GM19452 (cell line): ENCODE results near the gene LTBP4.
A peak's percentile ranks its signal among the peaks of the same experiment; 100 is the strongest.

ENCODE experiments used
- ATAC-seq: cut with Tn5 transposase; IDR thresholded peaks from one replicate; pipeline ENCODE4 v1.9.1; 2021; ENCODE audit not compliant: unreplicated experiment

Gene LTBP4

DNA sequence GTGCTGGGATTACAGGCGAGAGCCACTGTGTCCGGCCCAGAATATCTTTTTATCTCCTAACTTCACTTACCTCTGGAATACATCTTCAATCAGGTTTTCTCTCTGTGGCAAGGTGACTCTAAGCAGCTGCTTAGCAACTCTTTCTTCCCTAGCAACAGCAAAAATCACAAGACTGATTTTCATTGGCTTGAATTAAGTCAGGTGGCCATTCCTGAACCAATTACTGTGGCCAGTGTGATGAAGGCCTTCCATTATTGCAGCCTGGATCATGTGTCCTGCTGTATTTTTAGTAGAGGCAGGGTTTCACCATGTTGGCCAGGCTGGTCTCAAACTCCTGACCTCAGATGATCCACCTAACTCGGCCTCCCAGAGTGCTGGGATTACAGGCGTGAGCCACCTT, 9.0 kb upstream of the LTBP4 start:
- ATAC-seq, result no peak

DNA sequence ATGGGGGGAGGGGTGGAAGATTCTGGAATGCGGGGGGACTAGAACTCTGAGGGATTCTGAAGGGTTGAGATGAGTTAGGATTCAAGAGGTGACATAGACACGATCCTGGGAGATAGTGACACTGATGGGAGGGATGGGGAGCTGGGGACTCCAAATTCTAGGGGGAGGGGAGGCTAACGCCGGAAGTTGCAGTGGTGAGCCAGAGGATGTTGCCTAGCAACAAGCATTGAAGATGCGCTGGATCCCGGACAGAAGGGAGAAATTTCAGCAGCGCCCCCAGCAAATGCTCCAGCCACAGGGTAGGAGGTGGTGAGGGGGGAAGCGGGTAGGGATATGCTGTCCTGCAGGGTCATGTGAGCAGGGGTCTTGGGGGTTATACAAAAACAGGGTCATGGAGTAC, 6.9 kb upstream of the LTBP4 start:
- ATAC-seq, result no peak

DNA sequence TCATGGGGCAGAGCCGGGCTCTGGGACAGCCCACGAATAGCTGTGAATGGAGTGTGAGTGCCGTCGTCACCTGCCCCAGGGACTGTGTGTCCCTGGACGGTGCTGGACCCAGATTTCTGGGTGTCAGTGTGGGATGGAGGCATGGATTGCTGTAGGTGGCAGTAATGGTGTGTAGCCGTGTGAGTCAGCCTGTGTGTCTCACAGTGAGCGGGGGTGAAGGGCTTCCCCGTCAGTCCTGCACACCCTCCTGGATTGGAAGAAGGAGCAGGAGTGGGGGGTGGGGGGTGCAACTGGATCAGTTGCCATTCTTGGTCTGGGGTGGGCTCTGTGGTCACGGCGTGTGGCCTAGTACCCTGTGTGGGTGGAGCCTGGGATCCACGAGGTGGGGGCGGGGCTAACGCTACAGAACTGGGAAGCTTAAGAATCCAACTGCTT, 6.5 kb upstream of the LTBP4 start:
- ATAC-seq, result no peak

DNA sequence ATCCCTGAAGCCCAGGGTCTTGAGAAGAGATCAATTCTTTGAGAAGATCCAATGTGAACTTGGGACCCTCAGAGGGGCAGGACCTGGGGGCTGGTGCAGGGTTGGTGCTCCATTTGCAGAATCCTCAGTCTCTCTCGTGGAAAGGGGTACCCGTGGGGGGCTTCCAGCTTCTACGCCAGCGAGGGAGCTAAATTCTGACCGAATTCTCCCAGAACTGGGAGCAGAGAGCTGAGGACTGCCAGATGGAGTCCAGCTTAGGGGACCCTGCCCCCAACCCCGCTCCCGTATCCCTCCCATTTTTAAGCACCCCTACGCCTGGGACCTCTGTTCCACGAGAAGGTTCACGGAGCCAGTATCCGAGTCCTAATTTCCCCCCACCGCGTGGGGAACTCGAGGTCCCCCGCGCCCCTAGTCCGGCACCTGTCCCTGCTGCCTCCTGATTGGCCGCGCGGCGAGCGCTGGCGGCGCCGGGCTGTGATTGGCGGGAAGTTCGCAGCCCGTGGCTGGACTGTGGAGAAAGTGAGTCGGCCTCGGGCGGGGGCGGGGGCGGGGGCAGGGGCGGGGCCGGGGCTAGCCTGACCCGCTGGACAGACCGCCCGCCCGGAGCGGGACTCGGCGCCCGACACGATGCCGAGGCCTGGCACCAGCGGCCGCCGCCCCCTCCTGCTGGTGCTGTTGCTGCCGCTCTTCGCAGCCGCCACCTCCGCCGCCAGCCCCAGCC, 4.4 kb upstream of the LTBP4 start:
- ATAC-seq, result no peak

DNA sequence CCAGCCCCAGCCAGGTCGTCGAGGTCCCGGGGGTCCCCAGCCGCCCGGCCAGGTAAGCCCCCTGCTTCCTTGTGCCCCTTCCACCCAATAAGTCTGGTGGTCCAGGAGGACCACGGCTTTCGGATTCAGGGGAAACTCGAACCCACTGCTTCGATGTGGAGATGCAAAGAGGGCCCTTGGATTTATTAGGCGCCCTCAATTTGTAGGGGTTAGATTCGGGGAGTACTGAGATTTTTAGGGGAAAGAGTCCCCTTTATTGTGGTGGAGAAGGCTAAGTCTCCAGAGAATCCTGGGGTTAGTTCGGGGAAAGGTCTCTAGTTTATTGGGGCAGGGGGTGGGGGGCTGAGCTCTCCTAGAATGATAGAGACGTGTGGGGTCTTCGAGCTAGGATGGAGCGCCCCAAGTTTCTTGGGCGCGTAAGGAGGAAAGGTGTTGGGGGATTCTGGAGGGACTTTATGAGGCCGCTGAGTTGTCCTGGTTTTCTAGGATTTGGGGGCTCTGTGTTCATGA, 3.8 kb upstream of the LTBP4 start:
- ATAC-seq, result no peak

DNA sequence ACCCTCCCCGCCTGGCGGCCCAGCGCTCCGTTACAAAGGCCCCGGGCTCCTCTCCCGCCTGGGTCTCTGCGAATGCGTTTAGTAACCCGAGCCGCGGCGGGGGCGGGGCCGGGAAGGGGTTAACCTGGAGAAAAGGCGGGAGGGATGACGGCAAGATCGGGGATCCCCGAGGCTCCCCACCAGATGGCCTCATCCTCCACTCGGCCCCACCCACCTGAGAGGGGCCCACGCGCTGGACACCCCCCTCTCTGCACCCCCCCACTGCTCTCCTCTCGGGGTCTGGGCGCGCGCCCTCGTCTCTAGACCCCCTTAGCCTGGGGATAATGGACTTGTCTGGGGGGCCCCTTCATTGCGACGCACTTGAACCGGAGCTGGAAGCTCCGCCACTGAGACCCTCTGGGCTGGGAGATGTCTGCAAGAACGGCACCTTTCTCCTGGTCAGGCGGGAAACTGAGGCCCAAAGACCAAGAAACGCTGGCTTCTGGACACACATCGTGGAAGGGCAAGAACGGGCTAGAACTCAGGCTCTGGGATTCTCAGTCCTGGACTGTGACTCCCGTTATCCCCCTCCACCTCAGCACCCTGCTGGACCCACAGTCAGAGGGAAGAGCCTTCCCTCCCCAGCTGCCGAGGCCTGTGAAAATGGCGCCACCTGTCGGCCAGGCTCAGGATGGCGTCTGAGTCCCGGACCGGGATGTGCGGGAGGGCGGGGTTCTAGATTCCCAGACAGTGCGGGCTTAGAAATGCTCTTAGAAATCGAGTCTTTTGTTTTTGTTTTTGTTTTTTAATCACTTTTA, 2.9 kb upstream of the LTBP4 start:
- no peak for ATAC-seq

DNA sequence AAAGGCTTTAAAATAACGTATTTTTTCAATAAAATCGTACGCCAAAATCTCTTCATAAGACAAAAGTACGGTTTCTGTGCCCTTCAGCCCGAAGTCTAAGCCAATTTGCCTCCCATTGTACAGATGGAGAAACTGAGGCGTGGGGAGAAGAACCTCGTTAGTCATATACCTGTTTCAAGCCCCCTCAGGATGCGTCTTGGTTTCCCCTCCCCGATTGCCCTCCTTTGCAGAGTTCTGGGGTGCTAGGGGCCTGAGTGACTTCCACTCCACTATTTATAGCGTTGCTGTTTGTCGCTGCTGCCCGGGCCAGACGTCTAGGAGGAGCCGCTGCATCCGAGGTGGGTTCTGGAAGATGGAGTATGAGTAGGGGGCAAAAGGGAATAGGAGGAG, 2.3 kb upstream of the LTBP4 start:
- ATAC-seq, result no peak

DNA sequence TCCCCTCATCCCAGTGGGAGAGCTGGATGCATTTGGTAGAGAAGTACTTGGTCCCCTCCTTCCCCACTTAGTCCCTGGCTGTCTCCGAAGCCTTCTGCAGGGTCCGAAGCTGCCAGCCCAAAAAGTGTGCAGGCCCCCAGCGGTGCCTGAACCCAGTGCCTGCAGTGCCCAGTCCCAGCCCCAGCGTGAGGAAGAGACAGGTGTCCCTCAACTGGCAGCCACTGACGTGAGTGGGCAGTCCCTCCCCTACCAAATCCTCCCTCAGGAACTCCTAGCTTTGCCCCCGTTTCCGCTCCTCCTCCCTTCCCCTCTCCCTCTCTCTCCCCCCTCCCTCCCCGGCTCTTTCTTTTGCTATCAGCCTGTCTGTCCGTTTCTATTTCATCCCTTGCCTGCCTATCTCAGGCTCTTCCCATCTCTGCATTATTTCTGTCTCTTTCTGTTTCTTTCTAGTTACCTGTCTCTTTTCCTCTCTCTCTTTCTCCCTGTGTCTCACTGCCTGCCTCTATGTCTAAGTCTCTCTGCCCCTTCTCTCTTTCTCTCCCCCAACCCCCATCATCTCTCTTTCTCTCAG, 1.8 kb upstream of the LTBP4 start:
- no peak for ATAC-seq

DNA sequence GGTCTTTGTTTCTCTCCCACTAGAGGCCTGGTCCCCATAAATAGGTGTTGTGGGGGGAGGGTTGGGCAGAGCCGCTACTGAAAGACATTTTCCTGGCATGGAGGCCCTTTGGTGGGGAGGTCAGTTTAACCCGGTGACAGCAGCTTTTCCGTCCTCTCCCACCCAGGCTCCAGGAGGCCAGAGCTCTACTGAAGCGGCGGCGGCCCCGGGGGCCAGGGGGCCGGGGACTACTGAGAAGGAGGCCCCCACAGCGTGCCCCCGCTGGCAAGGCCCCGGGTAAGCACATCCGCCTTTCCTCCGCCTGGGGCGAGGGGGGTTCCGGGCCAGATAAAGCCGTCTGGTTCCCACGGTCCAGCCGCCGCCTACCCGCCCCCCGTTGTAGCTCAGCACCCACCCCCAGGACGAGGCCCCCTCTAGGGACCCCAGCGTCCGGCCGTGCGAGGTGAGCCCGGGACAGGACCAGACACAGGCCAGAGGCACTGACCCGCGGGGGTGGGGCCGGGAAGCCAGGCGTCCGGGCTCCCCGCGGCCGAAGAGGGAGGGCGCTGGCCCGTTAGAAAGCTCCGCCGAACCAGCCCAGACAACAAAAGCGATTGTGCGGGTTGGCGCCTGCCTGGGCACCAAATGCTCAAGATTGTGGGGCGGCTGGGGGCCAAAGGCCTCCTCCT, 1.1 kb upstream of the LTBP4 start:
- no peak for ATAC-seq

DNA sequence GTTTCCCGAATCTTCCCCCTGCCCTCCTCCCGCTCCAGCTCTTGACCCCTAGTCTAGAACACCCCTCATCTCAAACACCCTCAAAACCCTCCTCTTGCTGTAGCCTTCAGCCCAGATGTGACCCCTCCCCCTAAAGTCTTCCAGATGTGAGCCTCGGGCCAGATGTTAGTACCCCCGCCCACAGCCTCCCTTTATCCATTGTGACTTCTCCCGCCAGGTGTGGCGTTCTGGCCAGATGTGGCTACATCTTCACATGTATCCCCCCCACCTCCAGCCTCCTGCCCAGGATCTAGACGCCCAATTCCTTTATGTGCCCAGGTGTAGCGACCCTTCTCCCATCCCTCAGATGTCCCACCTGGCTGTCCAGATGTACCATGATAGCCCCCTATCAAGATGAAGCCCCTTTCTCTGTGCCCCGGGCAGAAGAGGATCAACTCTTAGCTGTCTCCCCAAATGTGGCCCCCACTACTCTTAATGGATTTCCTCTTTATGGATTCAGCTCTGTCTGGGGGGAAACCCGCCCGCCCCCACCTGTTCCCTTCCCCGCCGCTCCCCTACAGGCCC, 517 bp upstream of the LTBP4 start:
- ATAC-seq, result no peak

DNA sequence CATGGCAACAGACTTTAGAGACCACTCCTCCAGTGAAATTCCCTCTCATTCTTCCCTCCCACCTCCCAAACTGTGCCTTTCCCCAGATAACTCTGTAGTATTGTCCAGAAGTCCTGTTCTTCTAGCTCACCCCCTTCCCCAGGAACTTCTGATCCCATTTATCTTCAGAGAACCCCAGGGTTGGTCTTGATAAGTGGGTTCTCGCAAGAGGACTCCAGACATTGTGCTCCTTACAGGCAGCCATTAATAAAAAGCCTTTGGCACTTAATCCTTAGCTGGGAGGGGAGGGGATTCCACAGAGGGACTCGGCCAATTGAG, 1.9 kb downstream of the LTBP4 start:
- ATAC-seq, result no peak

DNA sequence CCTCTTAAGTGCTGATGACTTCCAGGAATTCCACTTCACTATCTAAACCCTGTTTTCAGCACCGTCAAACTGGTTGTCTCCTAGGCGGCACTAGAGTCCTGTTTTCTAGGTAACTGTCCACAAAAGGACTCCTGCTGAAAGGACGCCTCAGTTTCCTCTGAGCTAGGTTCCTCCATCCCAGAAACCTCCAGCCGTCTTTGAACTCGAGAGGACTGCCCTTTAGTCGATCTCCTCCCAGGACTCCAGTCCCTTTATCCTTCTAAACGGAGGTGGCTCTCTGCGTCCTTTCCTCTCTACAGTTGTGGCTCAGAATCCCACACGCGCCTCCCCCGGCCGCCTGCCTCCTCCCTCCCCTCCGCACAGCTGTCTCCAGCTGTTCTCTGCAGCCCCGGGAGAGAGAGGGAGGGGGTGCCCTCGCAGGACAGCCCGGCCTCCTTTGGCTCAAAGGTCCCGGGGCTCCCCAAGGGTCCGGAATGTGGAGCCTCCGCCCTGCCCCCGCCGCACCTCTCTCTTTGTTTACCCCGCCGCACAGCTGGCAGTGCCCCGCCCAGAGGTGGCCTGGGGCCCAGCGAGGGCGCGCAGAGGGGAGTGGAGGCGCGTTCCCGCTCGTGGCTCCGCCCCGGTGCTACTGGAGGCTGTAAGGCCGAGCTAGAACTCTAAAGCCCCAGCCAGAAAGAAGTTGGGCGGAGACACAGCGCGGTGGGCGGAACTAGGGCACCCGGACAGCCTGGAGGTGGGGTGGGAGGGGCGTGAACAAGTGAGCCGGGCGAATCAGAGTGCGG, 2.4 kb downstream of the LTBP4 start:
- peak; percentile 78 for ATAC-seq

DNA sequence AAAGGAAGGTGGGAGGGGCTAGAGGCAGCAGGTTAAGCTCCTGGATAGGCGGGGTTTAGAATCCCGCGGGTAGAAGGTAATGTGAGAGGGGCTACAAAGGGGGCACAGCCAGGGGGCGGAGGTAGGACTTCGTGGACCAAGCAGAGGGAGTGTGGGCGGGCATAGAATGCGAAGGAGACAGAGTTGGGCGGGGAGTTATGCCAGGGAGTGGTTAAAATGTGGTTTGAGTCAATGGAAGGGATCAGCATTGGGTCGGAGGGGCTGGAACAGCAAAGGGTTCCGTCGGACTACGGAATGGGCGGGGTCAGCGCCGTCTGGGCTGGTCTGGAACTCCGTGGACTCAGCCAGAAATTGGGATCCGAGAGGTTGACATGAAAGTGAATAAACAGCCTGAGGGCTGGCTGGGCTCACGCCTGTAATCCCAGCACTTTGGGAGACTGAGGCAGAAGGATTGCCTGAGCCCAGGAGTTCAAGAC, 3.0 kb downstream of the LTBP4 start:
- no peak for ATAC-seq

DNA sequence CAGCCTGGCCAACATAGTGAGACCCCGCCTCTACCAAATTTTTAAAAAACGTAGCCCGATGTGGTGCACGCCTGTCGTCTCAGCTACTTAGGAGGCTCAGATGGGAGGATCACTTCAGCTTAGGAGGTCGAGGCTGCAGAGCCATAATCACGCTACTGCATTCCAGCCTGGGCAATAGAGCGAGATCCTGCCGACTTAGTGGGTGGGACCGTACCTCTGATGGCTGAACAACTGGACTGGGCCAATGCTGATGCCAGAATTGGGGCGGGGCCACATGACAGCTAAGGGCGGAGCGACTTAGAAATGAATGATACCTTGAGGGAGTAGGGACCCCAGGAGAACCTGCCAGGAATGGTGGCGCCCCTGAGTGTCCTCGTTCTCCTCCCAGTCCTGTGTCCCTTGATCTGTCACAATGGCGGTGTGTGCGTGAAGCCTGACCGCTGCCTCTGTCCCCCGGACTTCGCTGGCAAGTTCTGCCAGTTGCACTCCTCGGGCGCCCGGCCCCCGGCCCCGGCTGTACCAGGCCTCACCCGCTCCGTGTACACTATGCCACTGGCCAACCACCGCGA, 3.6 kb downstream of the LTBP4 start:
- no peak for ATAC-seq

DNA sequence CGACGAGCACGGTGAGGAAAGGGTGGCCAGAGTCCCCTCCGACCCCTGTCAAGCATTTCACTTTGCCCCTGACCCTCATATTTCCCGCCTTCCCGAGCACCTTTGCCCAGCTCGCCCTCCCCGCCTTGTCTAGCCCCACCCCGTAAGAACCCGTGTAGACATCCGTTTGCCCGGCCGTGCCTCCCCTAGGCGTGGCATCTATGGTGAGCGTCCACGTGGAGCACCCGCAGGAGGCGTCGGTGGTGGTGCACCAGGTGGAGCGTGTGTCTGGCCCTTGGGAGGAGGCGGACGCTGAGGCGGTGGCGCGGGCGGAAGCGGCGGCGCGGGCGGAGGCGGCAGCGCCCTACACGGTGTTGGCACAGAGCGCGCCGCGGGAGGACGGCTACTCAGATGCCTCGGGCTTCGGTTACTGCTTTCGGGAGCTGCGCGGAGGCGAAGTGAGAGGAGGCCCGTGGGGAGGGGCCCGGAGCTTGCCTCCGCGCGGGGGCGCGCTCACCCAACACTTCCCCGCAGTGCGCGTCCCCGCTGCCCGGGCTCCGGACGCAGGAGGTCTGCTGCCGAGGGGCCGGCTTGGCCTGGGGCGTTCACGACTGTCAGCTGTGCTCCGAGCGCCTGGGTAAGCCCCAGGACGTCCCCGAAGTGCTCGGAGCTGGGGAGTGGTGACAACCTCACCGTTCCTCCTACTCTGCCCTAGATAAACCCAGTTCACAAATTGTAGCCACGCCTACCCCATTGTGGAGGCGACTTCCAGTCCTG, 4.2 kb downstream of the LTBP4 start:
- ATAC-seq, result no peak

DNA sequence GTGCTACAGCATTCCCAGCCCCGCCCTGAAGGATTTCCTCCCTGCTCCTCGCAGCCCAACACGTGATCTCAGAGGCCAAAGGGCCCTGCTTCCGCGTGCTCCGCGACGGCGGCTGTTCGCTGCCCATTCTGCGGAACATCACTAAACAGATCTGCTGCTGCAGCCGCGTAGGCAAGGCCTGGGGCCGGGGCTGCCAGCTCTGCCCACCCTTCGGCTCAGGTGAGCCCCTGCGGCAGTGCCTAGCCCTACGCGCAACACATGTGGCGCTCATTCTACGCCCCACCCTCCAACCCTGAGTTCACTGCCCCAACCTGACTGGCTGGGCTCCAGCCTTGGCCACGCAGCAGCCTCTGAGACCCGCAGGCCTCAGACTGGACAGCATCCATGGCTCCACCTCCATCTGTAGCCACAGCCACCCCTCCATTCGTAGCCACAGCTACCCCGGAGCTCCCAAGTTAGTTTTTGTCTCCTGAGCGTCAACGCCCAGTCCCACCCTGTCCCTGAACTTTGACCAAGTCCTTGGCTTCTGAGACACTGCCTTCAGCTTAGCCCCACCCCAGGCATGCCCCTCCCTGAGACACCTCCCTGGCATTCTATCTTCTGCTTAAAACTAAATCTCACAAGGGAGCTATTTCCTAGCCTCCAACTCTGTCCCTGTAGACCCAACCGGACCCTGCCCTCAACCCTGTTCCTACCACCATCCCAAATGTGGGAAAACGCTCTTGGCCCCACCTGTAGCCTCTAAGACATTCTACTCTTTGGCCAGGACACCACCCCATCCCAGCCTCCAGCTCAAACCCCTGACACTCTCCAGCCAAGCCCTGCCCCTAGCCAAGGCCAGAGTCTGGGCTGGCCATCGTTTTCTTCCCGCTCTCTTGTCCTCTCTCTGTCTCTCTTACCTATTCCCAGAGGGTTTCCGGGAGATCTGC, 6.4 kb downstream of the LTBP4 start:
- no peak for ATAC-seq

DNA sequence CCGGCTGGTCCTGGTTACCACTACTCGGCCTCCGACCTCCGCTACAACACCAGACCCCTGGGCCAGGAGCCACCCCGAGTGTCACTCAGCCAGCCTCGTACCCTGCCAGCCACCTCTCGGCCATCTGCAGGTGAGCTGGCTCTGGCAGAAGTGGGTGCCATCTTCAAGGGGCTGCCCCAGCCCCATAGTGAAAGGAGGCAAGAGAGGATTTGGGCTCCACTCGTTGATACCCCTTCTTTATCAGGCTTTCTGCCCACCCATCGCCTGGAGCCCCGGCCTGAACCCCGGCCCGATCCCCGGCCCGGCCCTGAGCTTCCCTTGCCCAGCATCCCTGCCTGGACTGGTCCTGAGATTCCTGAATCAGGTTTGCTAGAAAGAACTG, 7.1 kb downstream of the LTBP4 start:
- no peak for ATAC-seq

DNA sequence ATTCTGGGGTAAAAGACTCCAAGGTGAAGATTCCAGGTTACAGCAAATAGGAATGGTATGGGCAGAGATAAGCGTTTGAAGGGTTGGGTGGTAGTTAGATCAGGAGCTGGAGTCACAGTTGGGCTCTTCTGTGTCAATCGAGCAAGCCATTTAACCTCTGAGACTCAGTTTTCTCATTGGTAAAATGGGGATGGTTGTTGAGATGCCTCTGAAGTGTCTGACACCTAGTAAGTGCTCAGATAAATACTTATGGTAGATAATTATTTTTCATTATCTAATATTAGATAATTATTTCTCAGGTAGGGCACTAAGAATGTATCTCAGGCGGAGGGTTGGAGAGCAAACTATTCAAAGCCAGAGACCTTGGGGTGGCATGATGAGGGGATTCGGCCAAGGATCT, 7.8 kb downstream of the LTBP4 start:
- ATAC-seq, result no peak
